Tongue (tissue), 2 donors: ENCODE data around the gene XXYLT1. TPM values are rescaled to one million over a fixed set of nuclear protein-coding genes. Genes with fewer than 3 reads are reported as not detected.

Experiments
- DNase-seq: peaks from one replicate; pipeline ENCODE4 v3.0.0-alpha.2; 2015
- total RNA-seq: library from RNA; depleted of rRNA; stranded (reverse); fragments of >200 nt; gene quantifications from one replicate; pipeline ENCODE4 v1.2.3, GENCODE V29; 2014

The XXYLT1 gene
- total RNA-seq, 1 donor from 2014 or later = 29.5 TPM

DNA sequence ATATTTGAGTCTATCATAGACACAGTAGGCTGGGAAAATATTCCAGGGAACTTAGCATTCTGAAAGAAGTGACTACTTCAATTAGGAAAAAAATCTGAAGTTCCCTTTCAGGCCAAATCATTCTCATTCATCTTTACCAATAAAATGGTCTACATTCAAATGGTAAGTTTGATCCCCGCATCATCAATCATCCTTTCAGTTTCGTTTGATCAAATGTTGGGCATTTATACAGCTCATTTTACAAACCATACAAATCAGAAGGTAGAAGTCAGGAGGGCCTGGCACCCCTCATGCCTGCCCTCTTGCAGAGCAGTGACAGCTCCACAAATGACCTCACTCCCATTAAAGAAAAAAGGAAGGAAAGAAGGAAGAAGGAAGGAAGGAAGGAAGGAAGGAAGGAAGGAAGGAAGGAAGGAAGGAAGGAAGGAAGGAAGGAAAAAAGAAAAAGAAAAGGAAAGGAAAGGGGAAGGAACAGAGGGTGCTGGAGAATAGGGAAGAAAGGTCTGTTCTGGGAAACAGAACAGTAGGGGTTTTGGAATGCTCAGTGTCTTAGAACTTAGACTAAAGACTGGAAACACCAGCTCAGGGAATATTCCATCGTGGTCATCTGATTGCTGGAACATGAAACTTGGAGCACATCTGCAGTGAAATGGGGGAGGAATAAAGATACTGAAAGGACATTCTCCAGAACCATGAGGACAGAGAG lies 86.1 kb downstream of the XXYLT1 start:
- DNase-seq = no peak

DNA sequence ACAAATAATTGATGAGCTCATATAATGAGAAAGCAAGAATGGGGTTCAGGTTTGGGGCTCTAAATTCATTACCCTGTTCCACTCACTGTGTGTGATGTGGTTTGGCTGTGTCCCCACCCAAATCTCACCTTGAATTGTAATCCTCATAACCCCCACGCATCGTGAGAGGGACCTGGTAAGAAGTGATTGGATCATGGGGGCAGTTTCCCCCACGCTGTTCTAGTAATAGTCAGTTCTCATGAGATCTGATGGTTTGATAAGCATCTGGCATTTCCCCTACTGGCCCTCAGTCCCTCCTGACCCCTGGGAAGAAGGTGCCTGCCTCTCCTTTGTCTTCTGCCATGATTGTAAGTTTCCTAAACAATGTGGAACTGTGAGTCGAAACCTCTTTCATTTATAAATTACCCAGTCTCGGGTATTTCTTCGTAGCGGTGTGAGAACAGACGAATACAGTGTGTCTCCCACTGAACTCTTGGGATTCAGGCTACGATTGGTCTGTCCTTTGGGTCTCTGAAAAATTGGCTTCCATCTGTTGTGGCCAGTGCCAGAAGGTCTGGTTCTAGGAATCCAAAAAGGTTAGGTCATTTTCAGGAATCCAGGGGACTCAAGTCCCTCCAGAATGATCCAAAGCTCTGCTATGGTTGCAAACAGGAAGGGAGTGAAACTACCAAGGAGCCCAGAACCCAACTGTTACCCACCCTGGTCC lies 87.7 kb downstream of the XXYLT1 start:
- no peak for DNase-seq

DNA sequence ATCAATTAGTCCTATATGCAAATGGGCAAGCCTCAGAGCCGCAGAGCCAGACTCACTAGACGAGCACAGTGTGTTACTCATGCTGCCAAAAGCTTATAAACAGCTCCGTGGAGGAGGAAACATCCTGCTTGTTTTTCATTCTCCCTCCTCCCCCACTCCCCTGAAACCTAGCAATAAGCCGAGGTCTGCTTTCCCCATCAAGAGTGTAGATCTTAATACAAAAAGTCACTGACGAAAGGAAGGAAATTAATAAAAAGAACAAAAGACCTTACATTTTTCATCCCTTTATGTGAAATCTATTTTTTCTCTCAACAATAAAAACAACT lies 88.5 kb downstream of the XXYLT1 start:
- DNase-seq = peak; percentile 64

DNA sequence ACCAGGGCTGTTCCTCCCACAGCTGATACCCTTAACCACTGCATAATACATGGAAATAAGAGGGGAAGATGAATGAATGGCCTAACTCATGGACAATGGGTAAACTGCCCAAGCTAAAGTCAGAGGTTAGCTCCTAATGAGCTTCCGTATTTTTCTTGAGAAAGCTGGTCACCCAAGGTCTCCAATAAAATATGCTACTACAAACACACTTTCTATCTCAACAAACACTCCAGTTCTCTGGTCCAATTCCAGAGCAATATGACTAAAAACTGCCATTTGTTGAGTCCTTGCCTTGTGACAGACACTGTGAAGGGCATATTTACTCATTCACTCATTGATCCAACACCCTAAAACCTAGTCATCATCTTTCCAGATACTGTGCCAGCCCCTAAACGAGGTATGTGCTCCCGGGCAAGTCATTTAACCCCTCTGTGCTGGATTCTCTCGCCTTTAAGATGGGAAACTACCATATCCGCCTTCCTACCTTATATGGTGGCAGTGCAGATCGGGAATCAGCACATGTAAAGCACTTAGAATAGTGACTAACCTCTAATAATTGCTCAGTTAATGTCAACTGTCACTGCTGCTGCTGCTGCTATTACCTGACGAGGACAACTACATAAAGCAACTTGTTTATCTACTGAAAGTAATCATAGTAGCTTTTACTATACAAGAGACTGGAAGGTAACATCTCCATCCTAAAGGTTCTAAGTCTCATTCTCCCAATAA lies 89.1 kb downstream of the XXYLT1 start:
- DNase-seq = no peak

DNA sequence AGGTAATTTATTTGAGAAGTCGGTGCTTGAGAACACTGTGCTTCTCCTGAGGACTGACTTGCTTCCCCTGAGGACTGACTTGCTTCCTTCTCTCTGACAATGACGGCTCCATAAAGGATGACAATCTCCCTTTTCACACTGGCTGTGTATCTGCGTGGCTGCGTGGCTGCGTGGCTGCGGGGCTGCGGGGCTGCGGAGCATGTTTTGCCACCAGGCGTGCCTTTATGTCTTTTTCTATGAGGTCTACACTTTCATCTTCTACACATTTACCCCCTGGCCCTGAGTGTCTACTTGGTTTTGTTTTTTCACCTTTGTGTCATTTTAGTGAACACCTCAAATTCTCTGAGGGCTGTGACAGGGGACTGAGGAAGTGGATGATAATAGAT lies 89.9 kb downstream of the XXYLT1 start:
- DNase-seq = no peak

DNA sequence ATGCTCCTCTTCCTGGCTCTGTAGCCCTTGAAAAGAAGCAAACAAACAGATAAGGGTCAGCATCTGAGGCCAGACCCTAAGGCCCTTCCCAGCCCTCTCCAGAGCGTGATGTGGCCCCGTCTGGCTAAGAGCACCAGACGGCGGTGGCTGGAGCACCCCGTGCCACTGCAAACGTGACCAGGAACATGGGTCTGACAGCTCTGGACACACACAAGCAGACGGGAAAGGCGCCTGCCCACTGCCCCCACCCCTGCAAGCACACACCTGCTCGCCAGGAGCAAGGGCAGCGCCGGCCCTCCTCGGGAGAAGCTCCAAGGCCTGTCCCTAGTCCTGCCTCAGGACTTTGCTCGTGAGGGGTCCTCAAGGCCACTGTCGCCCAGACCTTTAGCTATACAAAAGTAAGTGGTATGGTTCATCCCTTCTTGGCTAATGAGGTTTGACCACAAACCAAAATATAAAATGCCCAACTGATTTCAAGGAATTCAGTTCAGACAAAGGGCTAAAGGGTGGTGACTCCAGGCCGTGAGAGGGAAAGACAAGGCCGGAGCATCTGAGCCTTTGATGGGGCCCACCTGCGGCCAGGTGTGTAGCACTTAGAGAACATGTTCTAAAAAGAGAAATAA lies 90.4 kb downstream of the XXYLT1 start:
- DNase-seq = no peak

DNA sequence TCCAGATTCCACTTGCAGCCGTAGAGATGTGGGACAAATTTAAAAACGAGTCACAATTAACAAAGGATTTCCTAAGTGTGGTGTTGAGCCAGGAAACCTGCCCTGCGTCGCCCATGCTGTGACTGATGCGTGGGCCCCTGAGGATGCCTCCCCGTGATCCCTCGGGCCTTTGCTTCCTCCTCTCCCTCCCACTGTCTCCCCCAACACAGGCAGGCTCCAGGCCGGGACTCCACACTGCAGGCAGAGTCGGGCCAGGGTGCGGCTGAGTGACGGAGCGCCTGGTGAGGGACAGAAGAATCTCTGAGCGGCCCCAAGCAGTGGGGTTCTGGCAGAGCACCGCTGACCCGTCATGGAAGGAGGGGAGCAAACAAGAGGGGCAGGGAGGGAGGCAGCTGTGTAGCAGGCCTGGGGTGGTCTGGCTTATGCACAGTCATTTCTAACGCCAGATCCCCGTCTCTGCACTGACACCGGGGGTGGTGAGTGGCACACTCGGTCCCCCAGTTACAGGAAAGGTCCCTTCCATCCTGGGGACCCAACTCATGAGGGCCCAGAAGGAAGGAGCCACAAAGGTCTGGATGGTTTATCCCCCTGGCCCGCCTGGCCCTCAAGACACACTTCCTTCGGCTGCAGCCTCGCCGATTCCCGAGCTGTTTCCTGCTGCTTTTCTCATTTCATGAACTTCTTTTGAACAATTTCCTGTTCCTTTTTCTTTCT lies 91.0 kb downstream of the XXYLT1 start:
- no peak for DNase-seq

DNA sequence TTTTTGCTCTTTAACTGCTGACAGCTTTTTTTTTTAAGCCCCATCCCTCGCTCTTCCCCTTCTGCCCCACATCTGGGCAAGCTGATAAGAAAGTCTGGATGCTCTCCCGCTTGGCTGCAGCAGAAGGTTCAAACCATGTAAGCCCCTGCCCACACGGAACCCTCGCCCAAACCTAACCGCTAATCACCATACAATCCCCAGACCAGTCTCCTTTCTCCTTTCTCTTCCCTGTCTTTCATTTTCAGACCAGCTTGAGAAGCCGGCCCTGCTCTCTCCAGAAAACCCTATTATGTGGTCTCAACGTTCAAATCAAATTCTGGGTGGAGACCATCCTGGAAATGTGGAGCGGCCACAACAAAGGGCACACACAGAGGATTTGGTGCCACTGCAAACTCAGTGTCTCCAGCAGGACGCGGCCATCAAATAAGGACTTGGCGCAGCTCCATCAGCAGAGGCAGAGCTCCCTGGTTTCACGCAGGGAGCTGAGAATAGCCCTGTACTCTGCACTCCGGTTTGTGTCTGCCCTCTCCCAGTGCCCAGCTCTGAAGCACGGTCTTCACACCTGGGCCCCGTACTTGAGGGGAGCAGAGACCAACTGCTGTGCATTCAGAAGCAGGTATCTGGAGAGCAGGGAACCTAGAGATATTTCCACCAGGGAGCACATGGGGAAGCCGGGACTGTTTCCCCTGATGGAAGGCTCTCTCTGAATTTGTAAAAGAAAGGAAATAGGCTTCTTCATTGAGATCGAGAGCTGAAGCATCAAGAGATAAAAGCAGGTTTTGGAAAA lies 92.6 kb downstream of the XXYLT1 start:
- peak; percentile 59 for DNase-seq

DNA sequence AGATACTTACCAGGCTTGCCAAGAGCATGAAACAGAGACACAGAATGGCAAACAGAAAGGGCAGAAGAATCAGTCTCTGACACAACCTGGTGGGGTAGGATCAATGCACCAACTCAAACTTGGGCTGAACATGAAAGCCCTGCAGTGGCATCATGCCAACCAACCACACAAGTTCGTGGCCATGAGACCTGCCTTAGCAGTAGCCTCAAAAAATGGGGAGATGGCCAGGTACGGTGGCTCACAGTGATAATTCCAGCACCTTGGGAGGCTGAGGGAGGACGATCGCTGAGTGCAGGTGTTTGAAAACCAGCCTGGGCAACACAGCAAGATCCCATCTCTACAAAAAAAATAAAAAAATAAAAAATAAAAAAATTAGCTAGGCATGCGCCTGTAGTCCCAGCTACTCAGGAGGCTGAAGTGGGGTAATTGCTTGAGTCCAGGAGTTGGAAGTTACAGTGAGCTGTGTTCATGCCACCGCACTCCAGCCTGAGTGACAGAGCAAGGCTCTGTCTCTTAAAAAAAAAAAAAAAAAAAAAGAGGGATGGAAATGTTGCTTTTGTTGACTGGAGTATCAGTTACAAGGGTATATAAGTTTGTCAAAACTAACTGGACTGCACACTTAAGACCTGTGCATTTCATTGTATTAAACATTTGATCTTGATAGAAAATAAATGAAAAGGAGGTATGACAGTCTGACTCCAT lies 93.4 kb downstream of the XXYLT1 start:
- DNase-seq = no peak

DNA sequence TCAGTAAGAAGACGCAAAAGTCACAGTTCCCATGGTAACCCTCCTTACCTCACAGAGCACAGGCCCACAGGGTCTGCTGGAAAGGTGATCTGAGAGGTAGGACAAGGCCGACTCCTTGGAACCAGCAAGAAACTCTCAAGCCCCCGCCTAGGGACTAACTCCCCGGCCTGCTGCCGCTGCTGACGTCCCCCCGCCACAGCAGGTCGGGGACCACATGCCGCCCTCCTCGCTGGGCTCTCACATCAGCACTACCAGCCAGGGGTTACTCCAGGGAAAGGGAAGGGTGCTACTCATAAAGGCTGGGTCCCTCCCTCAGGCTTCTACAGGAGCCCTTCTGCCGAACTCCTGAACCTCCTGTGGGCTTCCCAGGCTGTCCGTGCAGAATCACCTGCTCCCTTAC lies 94.2 kb downstream of the XXYLT1 start:
- DNase-seq = no peak

DNA sequence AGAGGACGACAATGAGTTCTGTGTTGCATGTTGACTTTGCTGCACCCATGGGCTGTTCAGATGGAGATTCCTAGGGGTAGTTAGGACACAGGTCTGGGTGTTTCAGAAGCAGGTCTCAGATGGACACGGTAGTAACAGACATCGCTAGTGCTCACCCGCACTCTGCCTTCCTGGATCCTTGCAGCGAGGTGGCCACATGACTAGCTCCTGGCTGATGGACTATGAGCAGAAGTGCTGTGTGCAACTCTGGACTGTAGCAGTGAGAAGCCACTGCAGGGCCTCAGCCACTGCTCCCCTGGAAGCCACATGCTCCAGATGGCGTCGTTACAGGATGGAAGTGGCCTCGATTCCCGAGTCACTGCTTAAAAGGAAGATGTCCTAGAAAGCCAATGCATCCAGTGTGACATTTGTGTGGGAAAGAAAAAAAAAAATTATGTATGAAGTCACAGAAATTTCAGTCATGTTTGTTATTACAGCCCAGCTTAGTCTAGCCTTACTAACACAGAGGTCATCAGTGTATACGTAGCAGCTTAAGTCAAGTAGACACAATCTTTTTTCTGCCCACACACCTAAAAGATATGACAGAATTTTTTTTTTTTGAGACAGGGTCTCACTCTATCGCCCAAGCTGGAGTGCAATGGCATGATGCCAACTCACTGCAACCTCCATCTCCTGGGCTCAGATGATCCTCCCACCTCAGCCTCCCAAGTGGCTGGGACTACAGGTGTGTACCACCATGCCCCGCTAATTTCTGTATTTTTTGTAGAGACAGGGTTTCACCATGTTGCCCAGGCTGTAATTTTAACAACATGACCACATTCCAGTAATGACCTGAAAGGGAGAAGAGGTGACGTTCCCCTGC lies 95.3 kb downstream of the XXYLT1 start:
- no peak for DNase-seq

DNA sequence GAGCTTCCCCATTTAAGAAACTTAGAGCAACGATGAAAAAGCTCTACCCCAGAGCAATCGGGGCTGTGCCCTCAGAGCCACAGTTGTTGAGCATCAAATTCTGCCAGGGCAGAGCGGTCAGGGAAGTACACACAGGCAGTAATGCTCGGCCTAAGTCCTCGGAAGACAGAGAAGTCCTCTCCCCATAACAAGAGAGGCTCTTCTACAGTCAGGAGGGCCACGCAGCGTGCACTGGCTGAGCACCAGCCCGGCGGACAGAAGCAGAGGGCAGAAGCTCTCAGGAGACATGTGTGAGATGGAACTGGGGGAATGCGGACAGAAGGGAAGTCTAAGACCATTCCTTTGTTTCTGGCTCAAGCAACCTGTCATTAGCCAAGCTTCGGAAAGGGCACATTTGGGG lies 95.9 kb downstream of the XXYLT1 start:
- no peak for DNase-seq

DNA sequence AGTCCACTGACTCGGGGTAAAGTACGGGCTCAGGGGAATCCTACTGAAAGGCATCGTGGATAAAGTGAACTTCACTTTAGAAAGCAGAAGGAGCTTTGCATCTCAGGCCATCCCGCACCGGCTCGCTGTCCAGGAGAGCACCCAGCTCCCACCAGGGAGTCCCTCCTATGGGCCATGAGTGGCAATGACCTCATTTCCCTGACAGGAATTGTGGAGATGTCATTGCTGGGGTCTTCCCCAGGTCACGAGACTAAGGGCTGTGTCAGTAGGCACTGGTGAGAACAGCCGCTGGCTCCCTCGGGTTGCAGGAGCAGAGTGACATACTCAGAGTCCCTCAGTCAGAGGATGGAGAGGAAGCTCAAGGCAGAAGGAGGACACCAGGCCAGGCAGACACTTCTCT lies 97.3 kb downstream of the XXYLT1 start:
- no peak for DNase-seq

DNA sequence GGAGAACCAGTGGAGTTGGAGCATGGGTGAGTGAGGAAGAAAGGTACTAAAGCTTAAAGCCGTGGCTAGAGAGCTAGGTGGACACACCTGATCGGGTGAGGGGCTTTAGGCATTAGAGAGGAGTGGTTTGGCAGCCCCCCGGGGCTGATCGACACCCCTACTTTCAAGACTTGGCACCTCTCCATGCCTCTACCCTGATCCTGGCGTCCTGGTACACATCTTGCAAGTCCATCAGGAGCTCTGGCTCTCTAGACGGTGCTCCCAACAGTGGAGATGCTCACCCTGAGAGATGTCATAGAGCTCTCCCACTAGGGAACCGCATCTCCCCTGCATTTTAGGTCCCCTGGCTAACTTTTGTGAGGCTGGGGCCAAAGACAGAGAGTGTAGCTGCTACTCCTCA lies 98.1 kb downstream of the XXYLT1 start:
- no peak for DNase-seq

DNA sequence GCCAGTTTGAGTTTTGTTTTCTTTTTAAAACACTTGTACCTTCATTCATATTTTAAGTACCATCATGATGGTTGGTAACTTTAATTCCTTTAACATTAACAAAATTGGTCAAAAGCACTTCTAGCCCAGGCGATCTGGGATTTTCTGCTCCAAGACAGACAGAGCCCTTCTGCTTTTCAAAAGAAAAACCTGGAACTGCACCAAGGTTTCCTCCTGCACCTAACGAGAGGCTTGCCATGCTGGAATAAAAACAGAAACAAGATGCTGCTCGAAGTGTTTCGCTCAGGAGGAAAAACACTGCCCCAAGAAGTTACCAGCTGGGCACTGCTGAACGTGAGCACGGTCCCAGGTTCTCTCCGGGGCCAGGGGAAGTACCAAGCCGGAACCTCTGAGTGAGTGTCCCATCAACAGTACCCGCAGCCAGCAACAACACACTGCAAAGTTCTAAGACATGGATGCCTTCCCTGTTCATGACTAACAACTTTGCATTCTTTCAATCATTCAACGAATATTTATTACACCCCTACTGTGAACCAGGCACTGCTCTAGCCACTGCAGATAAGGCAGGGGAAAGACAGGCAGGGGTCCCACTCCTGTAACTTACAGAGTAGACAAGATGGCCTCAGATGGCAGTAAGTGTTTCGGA lies 98.8 kb downstream of the XXYLT1 start:
- DNase-seq = no peak

DNA sequence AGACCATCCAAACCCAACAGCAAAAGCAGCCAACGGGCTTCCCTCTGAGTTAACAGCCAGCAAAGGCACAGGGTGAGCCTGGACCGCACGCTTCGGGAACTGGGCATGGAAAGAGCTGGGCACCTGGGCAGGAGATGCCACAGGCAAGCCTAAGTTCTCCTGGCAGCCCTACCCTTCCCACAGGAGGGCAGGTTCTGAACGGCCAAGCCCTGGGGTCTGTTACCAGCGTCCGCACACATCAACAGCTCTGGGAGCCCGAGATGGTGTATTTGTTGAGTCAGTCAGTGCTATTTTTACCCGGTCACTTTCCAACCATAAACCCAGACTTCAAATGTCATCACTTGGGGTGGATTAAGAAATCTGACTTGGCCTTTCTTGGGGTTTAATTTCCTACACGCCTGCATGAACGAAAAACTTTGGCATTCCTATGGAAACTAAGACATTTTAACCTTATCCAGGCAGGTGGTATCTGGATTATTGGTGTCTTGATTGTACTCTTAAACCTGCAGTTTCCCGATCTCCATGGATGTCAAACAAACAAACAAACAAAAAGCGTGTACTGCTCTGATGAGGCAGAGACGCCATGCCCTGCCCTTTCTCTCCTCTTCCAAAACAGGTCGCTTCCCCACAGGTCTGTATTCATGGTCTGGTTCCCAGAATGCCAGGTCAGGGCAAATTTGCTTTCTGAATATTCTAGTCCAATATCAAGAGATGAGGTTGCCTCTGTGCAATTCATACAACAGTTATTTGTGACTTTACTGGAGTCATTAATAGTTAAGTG lies 99.7 kb downstream of the XXYLT1 start:
- DNase-seq = no peak

DNA sequence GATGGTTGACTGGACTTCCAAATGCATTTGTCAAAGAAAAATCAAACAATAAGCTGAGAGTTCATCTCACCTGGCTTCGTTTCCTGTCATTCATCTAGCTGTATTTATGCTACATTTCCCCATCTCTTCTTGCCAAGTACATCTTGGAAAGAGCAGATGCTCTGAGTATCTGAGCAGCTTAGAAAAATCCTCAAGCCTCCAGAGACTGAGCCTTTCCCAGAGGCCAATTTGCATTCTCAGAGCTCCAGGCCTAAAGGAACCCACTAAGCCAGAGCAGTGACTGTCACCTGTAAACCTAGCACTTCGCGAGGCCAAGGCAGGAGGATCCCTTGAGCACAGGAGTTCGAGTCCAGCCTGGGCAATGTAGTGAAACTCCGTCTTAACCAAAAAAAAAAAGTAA lies 100.5 kb downstream of the XXYLT1 start:
- DNase-seq = peak; percentile 66

DNA sequence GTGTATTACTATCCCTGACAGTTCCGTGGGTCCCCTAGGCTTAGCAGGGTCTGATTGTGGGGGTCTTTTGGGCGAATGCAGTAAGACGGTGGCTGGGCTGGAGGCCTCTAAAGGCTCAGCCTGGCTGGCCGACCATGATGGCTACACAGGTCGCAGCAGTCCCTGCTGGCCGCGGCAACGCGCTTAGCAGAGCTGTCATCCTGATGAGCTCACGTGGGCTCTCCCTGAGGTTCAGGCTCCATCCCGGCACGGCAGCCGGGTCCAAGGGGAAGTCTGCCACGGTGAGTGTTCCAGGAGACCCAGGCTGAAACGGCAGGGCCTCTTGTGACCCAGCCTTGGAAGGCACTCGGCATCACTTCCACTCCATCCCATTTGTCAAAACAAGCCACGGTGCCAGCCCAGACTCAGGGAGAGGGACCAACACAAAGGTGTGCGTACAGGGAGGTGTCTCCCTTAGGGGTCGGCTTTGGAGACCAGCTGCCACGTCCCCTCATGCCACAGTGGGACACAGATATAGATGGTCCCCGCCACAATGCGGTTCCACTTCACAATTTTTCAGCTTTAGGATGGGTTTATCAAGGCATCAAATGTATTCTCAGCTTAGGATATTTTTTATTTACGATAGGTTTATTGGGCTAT lies 101.8 kb downstream of the XXYLT1 start:
- no peak for DNase-seq
